HG02852 (cell line): ENCODE results near the gene MOV10L1.
"Not testable (repeated sequence)": the region's sequence is repeated elsewhere in the genome, so short reads cannot be mapped to it uniquely, and the experiment has no call there.

Experiments used
- ATAC-seq: cut with Tn5 transposase; IDR thresholded peaks from one replicate; pipeline ENCODE4 v1.9.1; 2021; ENCODE audit warnings: mild to moderate bottlenecking, moderate library complexity; ENCODE audit not compliant: unreplicated experiment

MOV10L1 gene

GRCh38 chr22:50151571-50152537 lies 62.0 kb downstream of the MOV10L1 start:
- no peak for ATAC-seq

- ATAC-seq, result no peak
Measured at GRCh38 chr22:50153056-50153755, 63.4 kb downstream of the MOV10L1 start.

GRCh38 chr22:50153756-50154140 lies 63.9 kb downstream of the MOV10L1 start:
- no peak for ATAC-seq

- ATAC-seq, result no peak
Measured at GRCh38 chr22:50157709-50158375, 68.0 kb downstream of the MOV10L1 start.

GRCh38 chr22:50160947-50161346 lies 71.1 kb downstream of the MOV10L1 start:
- no peak for ATAC-seq

- no peak for ATAC-seq
Measured at GRCh38 chr22:50161508-50162390, 71.9 kb downstream of the MOV10L1 start.

GRCh38 chr22:50162391-50162956 lies 72.7 kb downstream of the MOV10L1 start:
- no peak for ATAC-seq

GRCh38 chr22:50165436-50166123 lies 75.8 kb downstream of the MOV10L1 start:
- no peak for ATAC-seq

GRCh38 chr22:50167689-50168489 lies 78.1 kb downstream of the MOV10L1 start:
- no peak for ATAC-seq

GRCh38 chr22:50168490-50169180 lies 78.8 kb downstream of the MOV10L1 start:
- not testable (repeated sequence) for ATAC-seq

GRCh38 chr22:50169181-50169759 lies 79.5 kb downstream of the MOV10L1 start:
- ATAC-seq, result no peak

GRCh38 chr22:50169774-50170341 lies 80.1 kb downstream of the MOV10L1 start:
- ATAC-seq, result no peak

- ATAC-seq, result no peak
Measured at GRCh38 chr22:50170453-50171318, 80.9 kb downstream of the MOV10L1 start, which contains the start of gene PANX2. PANX2 (plus strand) TSS chr22:50170731; CDS start chr22:50170731, 0 bp downstream.

- no peak for ATAC-seq
Measured at GRCh38 chr22:50171319-50171964, 81.6 kb downstream of the MOV10L1 start.

- no peak for ATAC-seq
Measured at GRCh38 chr22:50171965-50172421, 82.2 kb downstream of the MOV10L1 start.
